ENCODE measurements around the gene TMEM253. TPM values are rescaled to one million over a fixed set of nuclear protein-coding genes. Genes with fewer than 3 reads are reported as not detected.

TMEM253 gene
- total RNA-seq, 4 donors from 2014 or later, result 0.94 TPM; not detected in 3

DNA sequence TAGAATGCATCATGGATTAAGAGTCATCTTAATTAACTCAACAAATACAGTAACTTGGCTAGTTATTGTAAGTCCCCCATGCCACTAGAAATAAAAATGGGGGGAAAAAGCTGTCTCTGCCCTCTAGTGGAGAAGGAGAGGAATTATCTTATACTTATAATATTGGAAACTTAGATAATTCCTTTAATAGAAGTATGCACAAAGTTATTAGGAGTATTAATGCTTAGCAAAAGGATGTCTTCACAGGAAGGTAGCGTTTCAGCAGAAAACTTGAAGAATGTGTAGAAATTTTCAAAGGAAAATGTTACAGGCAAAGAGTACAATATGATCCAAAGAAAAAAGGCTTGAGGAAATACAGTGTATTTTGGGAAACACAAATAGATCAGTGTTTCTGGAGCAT is 35.2 kb downstream of the TMEM253 start:
- no peaks in the 10 kb centered on the region for H3K27me3 ChIP-seq
- ATAC-seq, result no peak
- H3K4me3 ChIP-seq, result no peak overlapping the region
- no peak for TF ChIP-seq EP300 (IDR thresholded peaks at IDR 0.05)
- TF ChIP-seq, protein P1, sequence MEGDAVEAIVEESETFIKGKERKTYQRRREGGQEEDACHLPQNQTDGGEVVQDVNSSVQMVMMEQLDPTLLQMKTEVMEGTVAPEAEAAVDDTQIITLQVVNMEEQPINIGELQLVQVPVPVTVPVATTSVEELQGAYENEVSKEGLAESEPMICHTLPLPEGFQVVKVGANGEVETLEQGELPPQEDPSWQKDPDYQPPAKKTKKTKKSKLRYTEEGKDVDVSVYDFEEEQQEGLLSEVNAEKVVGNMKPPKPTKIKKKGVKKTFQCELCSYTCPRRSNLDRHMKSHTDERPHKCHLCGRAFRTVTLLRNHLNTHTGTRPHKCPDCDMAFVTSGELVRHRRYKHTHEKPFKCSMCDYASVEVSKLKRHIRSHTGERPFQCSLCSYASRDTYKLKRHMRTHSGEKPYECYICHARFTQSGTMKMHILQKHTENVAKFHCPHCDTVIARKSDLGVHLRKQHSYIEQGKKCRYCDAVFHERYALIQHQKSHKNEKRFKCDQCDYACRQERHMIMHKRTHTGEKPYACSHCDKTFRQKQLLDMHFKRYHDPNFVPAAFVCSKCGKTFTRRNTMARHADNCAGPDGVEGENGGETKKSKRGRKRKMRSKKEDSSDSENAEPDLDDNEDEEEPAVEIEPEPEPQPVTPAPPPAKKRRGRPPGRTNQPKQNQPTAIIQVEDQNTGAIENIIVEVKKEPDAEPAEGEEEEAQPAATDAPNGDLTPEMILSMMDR (IDR thresholded peaks at IDR 0.05), result peak in 3 of 4 experiments; percentile 30 to 53 (median 47)
- H3K36me3 ChIP-seq, result no peaks in the 10 kb centered on the region
- 0 to 5% methylated on average over 1 of the region's 1 CpG for WGBS, 2 donors (ENCODE audit: low coverage in 1 of 2)
- H3K4me1 ChIP-seq, result no peaks in the 10 kb centered on the region
- no peaks in the 10 kb centered on the region for H3K9me3 ChIP-seq
- no peak overlapping the region for H3K27ac ChIP-seq

DNA sequence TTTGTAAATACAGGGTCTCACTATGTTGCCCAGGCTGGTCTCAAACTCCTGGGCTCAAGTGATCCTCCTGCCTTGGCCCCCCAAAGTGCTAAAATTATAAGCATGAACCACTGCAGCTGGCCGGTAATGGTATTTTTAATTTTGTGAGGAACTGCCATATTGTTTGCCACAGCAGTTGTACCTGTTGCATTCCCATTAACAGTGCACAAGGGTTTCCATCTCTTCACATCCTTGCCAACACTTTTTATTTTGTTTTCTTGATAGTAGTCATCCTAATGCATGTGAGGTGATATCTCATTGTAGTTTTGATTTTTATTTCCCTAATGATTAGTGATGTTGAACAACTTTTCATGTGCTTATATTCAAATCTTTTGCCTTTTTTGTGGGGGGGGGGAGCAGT is 41.5 kb downstream of the TMEM253 start:
- no peak for ATAC-seq
- no peak for TF ChIP-seq POLR2AphosphoS5 (IDR thresholded peaks at IDR 0.05)
- TF ChIP-seq POLR2A (IDR thresholded peaks at IDR 0.05), result no peak
- TF ChIP-seq EP300 (IDR thresholded peaks at IDR 0.05), result no peak
- TF ChIP-seq, protein P1 (IDR thresholded peaks at IDR 0.05), result no peak
- Histone ChIP-seq H3K27me3 (peaks cover 8% of the 10 kb centered on the region), H3K4me3 (no peak overlapping the region), H3K36me3 (no peaks in the 10 kb centered on the region), H3K27ac (no peak overlapping the region), H3K9me3 (peaks cover 0 to 18% (median 0%) of the 10 kb centered on the region in 3 donors), H3K4me1 (no peaks in the 10 kb centered on the region)
- WGBS, 2 donors (ENCODE audit: low coverage in 1 of 2), result 89 to 93% methylated on average over 1 of the region's 1 CpG

DNA sequence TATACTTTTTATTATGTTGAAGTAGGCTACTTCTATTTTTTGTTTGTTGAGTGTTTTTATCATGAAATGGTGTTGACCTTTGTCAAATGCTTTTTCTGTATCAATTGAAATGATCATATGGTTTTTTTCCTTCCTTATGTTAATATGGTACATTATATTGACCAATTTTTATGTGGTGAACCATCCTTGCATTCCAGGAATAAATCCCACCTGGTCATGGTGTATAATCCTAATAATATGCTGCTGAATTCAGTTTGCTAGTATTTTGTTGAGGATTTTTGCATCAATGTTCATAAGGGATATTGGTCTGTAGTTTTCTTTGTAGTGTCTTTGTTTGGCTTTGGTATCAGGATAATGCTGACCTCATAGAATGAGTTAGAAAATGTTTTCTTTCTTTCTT is 44.6 kb downstream of the TMEM253 start:
- ATAC-seq, result no peak

DNA sequence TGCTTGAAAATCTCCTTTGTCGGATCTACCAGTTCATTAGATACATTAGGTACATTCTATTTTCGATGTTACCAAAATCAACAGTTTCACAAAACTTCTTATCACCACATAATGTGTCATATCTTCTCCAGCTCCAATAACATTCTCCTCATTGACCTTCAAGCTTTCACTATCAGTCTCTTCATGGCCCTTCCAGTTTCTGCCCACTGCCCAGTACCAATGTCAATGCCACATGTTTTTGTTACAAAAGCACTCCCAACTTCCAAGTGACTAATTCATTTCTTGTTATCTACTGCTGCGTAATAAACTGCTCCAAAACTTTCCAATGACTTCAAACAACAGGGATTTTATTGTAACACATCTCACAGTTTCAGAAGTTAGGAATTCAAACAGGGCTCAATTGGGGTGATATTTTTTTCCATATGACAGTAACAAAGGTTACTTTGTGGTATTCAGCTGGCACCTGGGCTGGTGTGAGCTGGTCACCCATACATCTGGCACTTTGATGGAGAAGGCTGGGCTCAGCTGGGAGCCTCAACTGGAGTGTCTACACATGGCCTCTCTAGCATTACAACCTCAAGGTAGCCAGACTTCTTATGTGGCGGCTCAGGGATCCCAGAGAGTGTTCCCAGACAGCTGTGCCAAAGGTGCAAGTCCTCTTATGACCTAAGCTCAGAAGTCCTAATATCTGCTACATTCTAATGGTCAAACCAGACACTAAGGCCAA is 48.9 kb downstream of the TMEM253 start:
- Histone ChIP-seq H3K4me1 (no peaks in the 10 kb centered on the region), H3K27me3 (peaks cover 5% of the 10 kb centered on the region), H3K36me3 (no peaks in the 10 kb centered on the region), H3K9me3 (peaks cover 0 to 13% (median 0%) of the 10 kb centered on the region in 3 donors), H3K4me3 (no peak overlapping the region), H3K27ac (no peak overlapping the region)
- no peak for ATAC-seq
- TF ChIP-seq, protein P1 (IDR thresholded peaks at IDR 0.05), result no peak
- no peak for TF ChIP-seq EP300 (IDR thresholded peaks at IDR 0.05)
- TF ChIP-seq POLR2A (IDR thresholded peaks at IDR 0.05), result no peak
- no peak for TF ChIP-seq POLR2AphosphoS5 (IDR thresholded peaks at IDR 0.05)
- 75 to 82% methylated on average over 2 to 3 of the region's 4 CpGs for WGBS, 2 donors (ENCODE audit: low coverage in 1 of 2)

More for the DNA sequence above, 44.6 kb downstream of the TMEM253 start:
- Histone ChIP-seq H3K9me3 (peaks cover 0 to 18% (median 0%) of the 10 kb centered on the region in 3 donors), H3K4me3 (no peak overlapping the region), H3K27me3 (peaks cover 8% of the 10 kb centered on the region), H3K4me1 (no peaks in the 10 kb centered on the region), H3K36me3 (no peaks in the 10 kb centered on the region), H3K27ac (no peak overlapping the region)
- TF ChIP-seq POLR2A (IDR thresholded peaks at IDR 0.05) (no peak), EP300 (IDR thresholded peaks at IDR 0.05) (no peak), POLR2AphosphoS5 (IDR thresholded peaks at IDR 0.05) (no peak)
- TF ChIP-seq, protein P1 (IDR thresholded peaks at IDR 0.05), result no peak

Small RNAs within 50 kb of the gene (small RNA-seq; reads per million reads assigned to genes)
- gene RNU6-252P, result 0 reads per million in 4 donors

Other genes with a start within 250 kb of the TMEM253 start
- not detected for gene RNASE3, start 209.7 kb upstream of the TMEM253 start, total RNA-seq
- 1 to 10 TPM in 2 of 4 donors, under 1 TPM in 1, not detected in 1; 0.93 to 7.2 (median 1.8) TPM for gene RNASE2, start 145.6 kb upstream of the TMEM253 start, total RNA-seq
- gene METTL17, start 111.1 kb upstream of the TMEM253 start, total RNA-seq, result 10 to 100 TPM; 25.2 to 94.9 (median 64.1) TPM
- gene SLC39A2, start 101.8 kb upstream of the TMEM253 start, total RNA-seq, result under 1 TPM in 1 of 4 donors, not detected in 3; 0.59 TPM
- gene NDRG2, start 76.0 kb upstream of the TMEM253 start, total RNA-seq, result 100 to 1,000 TPM; 155 to 259 (median 187) TPM
- not detected for gene TPPP2, start 70.8 kb upstream of the TMEM253 start, total RNA-seq
- not detected for gene RNASE13, start 66.3 kb upstream of the TMEM253 start, total RNA-seq
- under 1 TPM in 1 of 4 donors, not detected in 3; 0.23 TPM for gene RNASE7, start 58.7 kb upstream of the TMEM253 start, total RNA-seq
- gene RNASE8, start 43.2 kb upstream of the TMEM253 start, total RNA-seq, result not detected
- gene ARHGEF40, start 30.8 kb upstream of the TMEM253 start, total RNA-seq, result 10 to 100 TPM; 18.6 to 37.6 (median 26.8) TPM
- 100 to 1,000 TPM in 1 of 4 donors, 10 to 100 TPM in 3; 42.5 to 112 (median 77.4) TPM for gene ZNF219, start 2.4 kb upstream of the TMEM253 start, total RNA-seq
- gene OR5AU1, start 55.0 kb downstream of the TMEM253 start, total RNA-seq, result not detected
- 100 to 1,000 TPM; 356 to 544 (median 505) TPM for gene HNRNPC, start 168.4 kb downstream of the TMEM253 start, total RNA-seq
- under 1 TPM in 3 of 4 donors, not detected in 1; 0.13 to 0.62 (median 0.23) TPM for gene RPGRIP1, start 179.0 kb downstream of the TMEM253 start, total RNA-seq